GM12864 (cell line): ENCODE measurements around the gene IL22RA1.

Source experiments
- DNase-seq: peaks from one replicate; pipeline ENCODE4 v3.0.0-alpha.2; 2011; ENCODE audit warnings: low read depth
- H3K4me3 ChIP-seq: 2 replicates; pipeline ENCODE4 v1.5.1; 2011; ENCODE audit warnings: mild to moderate bottlenecking, low read depth, low read length, control low read depth
- TF ChIP-seq, protein P1 (sequence below): IDR thresholded peaks from 2 replicates; pipeline ENCODE4 v1.5.1; 2011; ENCODE audit warnings: low read depth, mild to moderate bottlenecking, moderate library complexity, low read length, control low read depth, inconsistent platforms; ENCODE audit errors: missing control alignments

IL22RA1 gene

GRCh38 chr1:24075946-24076345 is 67.0 kb downstream of the IL22RA1 start:
- TF ChIP-seq, protein P1, sequence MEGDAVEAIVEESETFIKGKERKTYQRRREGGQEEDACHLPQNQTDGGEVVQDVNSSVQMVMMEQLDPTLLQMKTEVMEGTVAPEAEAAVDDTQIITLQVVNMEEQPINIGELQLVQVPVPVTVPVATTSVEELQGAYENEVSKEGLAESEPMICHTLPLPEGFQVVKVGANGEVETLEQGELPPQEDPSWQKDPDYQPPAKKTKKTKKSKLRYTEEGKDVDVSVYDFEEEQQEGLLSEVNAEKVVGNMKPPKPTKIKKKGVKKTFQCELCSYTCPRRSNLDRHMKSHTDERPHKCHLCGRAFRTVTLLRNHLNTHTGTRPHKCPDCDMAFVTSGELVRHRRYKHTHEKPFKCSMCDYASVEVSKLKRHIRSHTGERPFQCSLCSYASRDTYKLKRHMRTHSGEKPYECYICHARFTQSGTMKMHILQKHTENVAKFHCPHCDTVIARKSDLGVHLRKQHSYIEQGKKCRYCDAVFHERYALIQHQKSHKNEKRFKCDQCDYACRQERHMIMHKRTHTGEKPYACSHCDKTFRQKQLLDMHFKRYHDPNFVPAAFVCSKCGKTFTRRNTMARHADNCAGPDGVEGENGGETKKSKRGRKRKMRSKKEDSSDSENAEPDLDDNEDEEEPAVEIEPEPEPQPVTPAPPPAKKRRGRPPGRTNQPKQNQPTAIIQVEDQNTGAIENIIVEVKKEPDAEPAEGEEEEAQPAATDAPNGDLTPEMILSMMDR = no peak
- H3K4me3 ChIP-seq = no peak overlapping the region
- no peak for DNase-seq

- TF ChIP-seq, protein P1 = no peak
- no peak for DNase-seq
- H3K4me3 ChIP-seq = no peak overlapping the region
Measured at GRCh38 chr1:24075590-24075854, 67.4 kb downstream of the IL22RA1 start.

DNA sequence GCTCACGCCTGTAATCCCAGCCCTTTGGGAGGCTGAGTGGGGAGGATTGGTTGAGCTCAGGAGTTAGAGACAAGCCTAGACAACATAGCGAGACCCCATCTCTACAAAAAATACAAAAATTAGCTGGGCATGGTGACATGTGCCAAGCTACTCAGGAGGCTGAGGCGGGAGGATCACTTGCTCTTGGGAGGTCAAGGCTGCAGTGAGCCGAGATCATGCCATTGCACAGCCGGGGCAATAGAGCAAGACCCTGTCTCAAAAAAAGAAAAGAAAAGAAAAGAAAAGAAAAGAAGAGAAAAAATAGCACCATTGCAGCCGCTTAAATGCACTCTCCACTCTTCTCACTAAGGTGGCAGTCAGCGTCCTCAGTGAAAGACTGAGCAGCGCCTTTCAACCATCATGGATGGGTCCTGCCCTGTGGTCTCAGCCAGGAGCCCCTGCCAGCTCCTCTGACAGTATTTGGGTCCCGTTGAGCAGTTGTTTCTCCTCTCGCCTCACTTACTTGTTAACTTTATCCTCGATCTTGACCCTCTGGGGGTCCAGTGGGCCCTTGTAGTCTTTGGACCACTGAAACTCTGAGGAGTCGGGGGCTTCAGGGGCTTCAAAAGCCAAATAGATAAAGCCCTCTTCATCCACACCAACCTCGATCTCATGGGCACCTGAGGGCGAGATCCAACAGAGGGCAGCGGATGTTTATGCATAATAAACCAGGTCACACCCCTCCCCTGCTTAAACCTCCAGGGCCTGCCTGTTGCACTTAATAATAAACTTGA is 67.9 kb downstream of the IL22RA1 start:
- TF ChIP-seq, protein P1 = no peak
- DNase-seq = no peak
- no peak overlapping the region for H3K4me3 ChIP-seq

GRCh38 chr1:24074196-24074595 is 68.7 kb downstream of the IL22RA1 start:
- TF ChIP-seq, protein P1 = no peak
- H3K4me3 ChIP-seq = no peak overlapping the region
- no peak for DNase-seq

- no peak for DNase-seq
- TF ChIP-seq, protein P1 = no peak
- H3K4me3 ChIP-seq = no peak overlapping the region
Measured at GRCh38 chr1:24071941-24072340, 71.0 kb downstream of the IL22RA1 start.

- H3K4me3 ChIP-seq = no peak overlapping the region
Measured at GRCh38 chr1:24070821-24071393, 72.0 kb downstream of the IL22RA1 start.

More at GRCh38 chr1:24070821-24071393, 72.0 kb downstream of the IL22RA1 start:
- peak; percentile 27 for DNase-seq
- TF ChIP-seq, protein P1 = peak; percentile 95
